Testis (tissue), 3 donors: Measurements from ENCODE around the gene NUP85. TPM values are rescaled to one million over a fixed set of nuclear protein-coding genes. Genes with fewer than 3 reads are reported as not detected.

Source experiments
- DNase-seq: peaks from one replicate; pipeline ENCODE4 v3.0.0-alpha.2; 2019
- H3K27ac ChIP-seq, 2 donors: fragments of 200-600 bp; sonication (generic); one replicate each; pipeline ENCODE4 v1.5.1; 2019
- H3K27me3 ChIP-seq: fragments of 200-600 bp; sonication (generic); one replicate; pipeline ENCODE4 v1.5.1; 2019
- H3K36me3 ChIP-seq: fragments of 200-600 bp; sonication (generic); one replicate; pipeline ENCODE4 v1.5.1; 2017; ENCODE audit warnings: low read depth; ENCODE audit errors: missing control alignments
- H3K4me1 ChIP-seq: fragments of 200-600 bp; sonication (generic); one replicate; pipeline ENCODE4 v1.5.1; 2019
- H3K4me3 ChIP-seq, 2 donors: fragments of 200-600 bp; sonication (generic); one replicate each; pipeline ENCODE4 v1.5.1; 2017 to 2019
- H3K9me3 ChIP-seq: fragments of 200-600 bp; sonication (generic); one replicate; pipeline ENCODE4 v1.5.1; 2017
- POLR2A ChIP-seq: fragments of 450-650 bp; IDR thresholded peaks from one replicate; pipeline ENCODE4 v1.6.1; 2017; ENCODE audit warnings: antibody characterized with exemption, mild to moderate bottlenecking, moderate library complexity
- WGBS, 2 donors: methylation state at CpG; one replicate each; pipeline ENCODE4 v1.1.5; 2018; 5-methylcytosine and 5-hydroxymethylcytosine counted together
- intact Hi-C: fragments of 100-400 bp; cut with DNase I; formaldehyde crosslinking; loops from one replicate; pipeline ENCODE4 v1.15.1; 2023; ENCODE audit warnings: low total_unique reads
- polyA plus RNA-seq: library from polyadenylated mRNA; stranded (reverse); fragments of 350-450 nt; fragmentation: Illumina TruSeq; extraction: RNeasy Lipid Tissue Mini Kit (QIAGEN cat#74804); gene quantifications from one replicate; pipeline ENCODE4 v1.2.3, GENCODE V29; 2014; ENCODE audit warnings: low read depth, low replicate concordance; ENCODE audit not compliant: insufficient read depth
- total RNA-seq, 2 donors: library from RNA; depleted of rRNA; stranded (reverse); fragments of >200 nt; gene quantifications; one replicate each; pipeline ENCODE4 v1.2.3, GENCODE V29; 2016
- TF ChIP-seq, protein P1 (sequence below), 3 experiments: fragments of 450-650 bp in 2 of 3; fragments of 200-600 bp in 1 of 3; sonication (generic) in 1 of 3; IDR thresholded peaks; one replicate each; pipeline ENCODE4 v1.5.1; 2016 to 2019; ENCODE audit warnings: antibody characterized with exemption in 3 of 3, mild to moderate bottlenecking in 2 of 3, moderate library complexity in 1 of 3

NUP85 gene
- total and polyA plus RNA-seq, 3 donors from 2014 or later, result 52.6 to 76.1 (median 57.8) TPM

DNA sequence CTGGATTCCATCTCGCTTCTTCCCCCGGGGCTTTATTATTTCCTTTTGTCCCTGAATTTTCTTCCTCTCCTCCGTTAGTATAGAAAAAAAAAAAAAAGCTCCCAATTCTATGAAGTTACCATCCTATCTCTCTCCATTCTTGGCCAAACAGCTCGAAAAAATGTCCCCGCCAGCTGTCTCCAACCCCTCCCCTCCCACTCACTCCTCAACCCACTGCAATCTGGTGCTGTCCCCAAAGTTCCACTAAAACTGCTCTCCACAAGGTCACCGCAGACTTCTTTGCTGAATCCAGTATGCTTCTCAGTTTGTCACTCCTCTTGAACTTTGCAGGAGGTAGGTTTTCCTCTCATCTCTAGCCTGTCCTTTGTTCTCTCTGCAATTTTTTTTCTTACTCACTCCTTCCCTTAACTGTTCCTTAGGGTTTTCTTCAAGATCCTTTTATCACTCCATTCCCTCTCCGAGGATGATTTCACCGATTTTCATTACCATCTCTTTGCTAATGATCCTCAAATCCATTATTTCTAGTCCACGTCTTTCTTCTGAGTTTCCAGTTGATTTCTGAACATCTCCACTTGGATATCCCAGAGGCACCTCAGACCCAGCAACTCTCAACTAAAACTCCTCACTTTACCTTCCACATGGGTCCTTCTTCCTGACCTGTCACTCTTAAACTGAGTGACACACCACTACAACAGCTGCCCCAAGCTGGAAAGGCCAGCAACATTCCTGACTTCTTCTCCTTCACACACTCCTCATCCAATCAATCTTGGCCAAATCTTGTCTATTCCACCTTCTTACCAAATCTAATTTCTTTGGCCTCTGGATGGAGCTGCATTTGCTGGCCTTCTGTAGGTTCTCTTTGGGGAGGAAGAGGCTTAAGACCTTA is 21.2 kb upstream of the NUP85 start:
- H3K27me3 ChIP-seq, result no peaks in the 10 kb centered on the region
- intact Hi-C loops, result no loop called here
- peak overlapping the region; percentile 44 to 100 for H3K27ac ChIP-seq
- TF ChIP-seq POLR2A, result no peak
- TF ChIP-seq, protein P1, sequence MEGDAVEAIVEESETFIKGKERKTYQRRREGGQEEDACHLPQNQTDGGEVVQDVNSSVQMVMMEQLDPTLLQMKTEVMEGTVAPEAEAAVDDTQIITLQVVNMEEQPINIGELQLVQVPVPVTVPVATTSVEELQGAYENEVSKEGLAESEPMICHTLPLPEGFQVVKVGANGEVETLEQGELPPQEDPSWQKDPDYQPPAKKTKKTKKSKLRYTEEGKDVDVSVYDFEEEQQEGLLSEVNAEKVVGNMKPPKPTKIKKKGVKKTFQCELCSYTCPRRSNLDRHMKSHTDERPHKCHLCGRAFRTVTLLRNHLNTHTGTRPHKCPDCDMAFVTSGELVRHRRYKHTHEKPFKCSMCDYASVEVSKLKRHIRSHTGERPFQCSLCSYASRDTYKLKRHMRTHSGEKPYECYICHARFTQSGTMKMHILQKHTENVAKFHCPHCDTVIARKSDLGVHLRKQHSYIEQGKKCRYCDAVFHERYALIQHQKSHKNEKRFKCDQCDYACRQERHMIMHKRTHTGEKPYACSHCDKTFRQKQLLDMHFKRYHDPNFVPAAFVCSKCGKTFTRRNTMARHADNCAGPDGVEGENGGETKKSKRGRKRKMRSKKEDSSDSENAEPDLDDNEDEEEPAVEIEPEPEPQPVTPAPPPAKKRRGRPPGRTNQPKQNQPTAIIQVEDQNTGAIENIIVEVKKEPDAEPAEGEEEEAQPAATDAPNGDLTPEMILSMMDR (IDR thresholded peaks at IDR 0.05), result no peak
- no peaks in the 10 kb centered on the region for H3K9me3 ChIP-seq
- peaks cover 25% of the 10 kb centered on the region for H3K4me1 ChIP-seq
- no peak overlapping the region for H3K4me3 ChIP-seq
- 43 to 47% methylated on average over 9 of the region's 9 CpGs for WGBS, 2 donors
- peak; percentile 37 for DNase-seq
- no peaks in the 10 kb centered on the region for H3K36me3 ChIP-seq

DNA sequence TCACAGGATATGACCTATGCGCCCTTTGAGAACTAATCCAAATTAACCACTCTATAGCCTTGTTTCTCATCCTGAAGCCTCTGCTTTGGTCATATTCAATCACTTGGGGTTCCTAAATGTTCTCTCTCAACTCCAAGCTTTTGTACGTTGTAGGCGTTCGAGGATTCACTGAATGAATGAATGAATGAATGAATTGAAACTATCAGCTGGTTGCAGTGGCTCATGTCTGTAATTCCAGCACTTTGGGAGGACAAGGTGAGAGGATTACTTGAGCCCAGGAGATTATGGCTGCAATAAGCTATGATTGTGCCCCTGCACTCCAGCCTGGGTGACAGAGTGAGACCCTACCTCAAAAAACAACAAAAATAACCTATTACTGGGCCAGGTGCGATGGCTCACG is 16.9 kb upstream of the NUP85 start:
- H3K4me3 ChIP-seq, result no peak overlapping the region
- 88 to 93% methylated on average over 6 of the region's 6 CpGs for WGBS, 2 donors
- no peak overlapping the region for H3K27ac ChIP-seq
- no peak for TF ChIP-seq POLR2A
- TF ChIP-seq, protein P1 (IDR thresholded peaks at IDR 0.05), result no peak
- H3K27me3 ChIP-seq, result no peaks in the 10 kb centered on the region
- intact Hi-C loops, result no loop called here
- no peak for DNase-seq
- no peaks in the 10 kb centered on the region for H3K9me3 ChIP-seq
- H3K4me1 ChIP-seq, result peaks cover 12% of the 10 kb centered on the region
- no peaks in the 10 kb centered on the region for H3K36me3 ChIP-seq

DNA sequence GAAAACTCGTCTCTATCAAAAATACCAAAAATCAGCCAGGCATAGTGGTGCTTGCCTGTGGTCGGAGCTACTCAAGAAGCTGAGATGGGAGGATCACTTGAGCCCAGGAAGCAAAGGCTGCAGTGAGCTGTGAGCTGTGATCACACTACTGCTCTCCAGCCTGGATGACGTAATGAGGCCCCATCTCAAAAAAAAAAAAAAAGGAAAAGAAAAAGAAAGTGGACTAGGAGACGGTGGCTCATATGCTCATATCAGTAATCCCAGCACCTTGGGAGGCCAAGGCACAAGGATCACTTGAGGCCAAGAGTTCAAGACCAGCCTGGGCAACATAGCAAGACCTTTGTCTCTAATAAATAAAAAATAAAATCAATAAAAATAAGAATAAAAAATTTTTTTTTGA is 13.9 kb upstream of the NUP85 start:
- intact Hi-C loops, result no loop called here
- Histone ChIP-seq H3K27me3 (no peaks in the 10 kb centered on the region), H3K4me3 (no peak overlapping the region), H3K9me3 (no peaks in the 10 kb centered on the region), H3K36me3 (no peaks in the 10 kb centered on the region), H3K4me1 (no peaks in the 10 kb centered on the region), H3K27ac (no peak overlapping the region)
- 70 to 76% methylated on average over 4 of the region's 4 CpGs for WGBS, 2 donors
- TF ChIP-seq, protein P1 (IDR thresholded peaks at IDR 0.05), result no peak
- TF ChIP-seq POLR2A, result no peak
- no peak for DNase-seq

DNA sequence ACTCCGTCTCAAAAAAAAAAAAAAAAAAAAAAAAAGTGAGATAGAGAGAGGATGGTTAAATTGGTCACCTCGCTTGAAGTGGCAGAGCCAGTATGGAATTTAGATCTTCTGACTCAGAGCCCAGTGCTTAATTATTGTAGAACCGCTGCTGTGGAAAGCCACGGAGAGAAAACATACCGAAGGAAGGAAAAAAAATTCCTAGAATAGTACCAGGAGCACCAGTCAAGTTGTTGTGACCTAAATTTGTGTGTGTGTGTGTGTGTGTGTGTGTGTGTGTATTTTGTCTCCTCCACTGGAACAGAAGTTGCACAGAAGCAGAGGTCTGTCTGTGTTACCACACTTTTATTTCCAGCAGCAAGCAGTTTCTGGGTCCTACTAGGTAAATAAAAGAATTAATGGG is 10.6 kb upstream of the NUP85 start:
- no peaks in the 10 kb centered on the region for H3K4me1 ChIP-seq
- no peaks in the 10 kb centered on the region for H3K27me3 ChIP-seq
- no peaks in the 10 kb centered on the region for H3K9me3 ChIP-seq
- DNase-seq, result no peak
- H3K4me3 ChIP-seq, result no peak overlapping the region
- no peak for TF ChIP-seq POLR2A
- TF ChIP-seq, protein P1 (IDR thresholded peaks at IDR 0.05), result no peak
- 47 to 62% methylated on average over 4 of the region's 5 CpGs for WGBS, 2 donors
- H3K27ac ChIP-seq, result no peak overlapping the region
- H3K36me3 ChIP-seq, result no peaks in the 10 kb centered on the region
- intact Hi-C loops, result no loop called here
